ENCODE results near the gene NBEA.

The NBEA gene

GRCh38 chr13:35600137-35600536, 658.1 kb downstream of the NBEA start:
- Histone ChIP-seq H3K9me3 (ENCODE audit: control insufficient read depth, low read length) (no peaks in the 10 kb centered on the region), H3K36me3 (ENCODE audit: control insufficient read depth, insufficient read depth, low read length) (no peaks in the 10 kb centered on the region), H3K27ac (ENCODE audit: low read depth, low read length, severe bottlenecking) (no peak overlapping the region), H3K4me1 (ENCODE audit: control insufficient read depth, insufficient read depth, low read length, poor library complexity, severe bottlenecking) (peaks cover 14% of the 10 kb centered on the region), H3K4me3 (ENCODE audit: extremely low read depth, insufficient read depth, low read length, poor library complexity, severe bottlenecking) (no peak overlapping the region)
- WGBS, 2 experiments (ENCODE audit: insufficient coverage in 2 of 2), result 87 to 91% methylated on average over 2 to 3 of the region's 3 CpGs

GRCh38 chr13:35603593-35604285, 661.7 kb downstream of the NBEA start:
- H3K27ac ChIP-seq (ENCODE audit: low read depth, low read length, severe bottlenecking), result no peak overlapping the region
- peaks cover 9% of the 10 kb centered on the region for H3K4me1 ChIP-seq (ENCODE audit: control insufficient read depth, insufficient read depth, low read length, poor library complexity, severe bottlenecking)
- H3K4me3 ChIP-seq (ENCODE audit: extremely low read depth, insufficient read depth, low read length, poor library complexity, severe bottlenecking), result no peak overlapping the region
- H3K36me3 ChIP-seq (ENCODE audit: control insufficient read depth, insufficient read depth, low read length), result no peaks in the 10 kb centered on the region
- 90 to 98% methylated on average over 2 to 4 of the region's 9 CpGs for WGBS, 2 experiments (ENCODE audit: insufficient coverage in 2 of 2)
- no peaks in the 10 kb centered on the region for H3K9me3 ChIP-seq (ENCODE audit: control insufficient read depth, low read length)

DNA sequence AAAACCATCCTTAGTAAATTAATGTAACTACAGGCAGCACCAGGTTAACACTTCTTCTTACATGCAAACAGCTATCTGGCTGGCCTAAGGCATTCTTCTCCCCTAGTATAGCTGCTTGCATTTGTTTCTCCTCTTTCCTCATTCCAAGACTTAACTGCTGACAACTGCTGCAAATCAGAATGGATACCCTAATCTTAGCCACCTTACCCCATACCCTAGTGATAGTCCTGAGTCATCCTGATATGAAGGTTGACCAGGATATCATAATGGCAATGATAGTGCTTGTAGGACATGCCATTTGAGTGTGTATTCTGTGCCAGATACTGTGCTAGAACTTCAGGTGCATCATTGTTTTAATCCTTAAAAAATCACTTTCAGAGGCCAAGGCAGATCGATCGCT, 672.6 kb downstream of the NBEA start:
- no peaks in the 10 kb centered on the region for H3K36me3 ChIP-seq (ENCODE audit: control insufficient read depth, insufficient read depth, low read length)
- no peaks in the 10 kb centered on the region for H3K4me1 ChIP-seq (ENCODE audit: control insufficient read depth, insufficient read depth, low read length, poor library complexity, severe bottlenecking)
- no CpG with 5 or more reads among the region's 2 CpGs for WGBS, 2 experiments (ENCODE audit: insufficient coverage in 2 of 2)
- no peak overlapping the region for H3K4me3 ChIP-seq (ENCODE audit: extremely low read depth, insufficient read depth, low read length, poor library complexity, severe bottlenecking)
- H3K9me3 ChIP-seq (ENCODE audit: control insufficient read depth, low read length), result no peaks in the 10 kb centered on the region
- H3K27ac ChIP-seq (ENCODE audit: low read depth, low read length, severe bottlenecking), result no peak overlapping the region

- WGBS, 2 experiments (ENCODE audit: insufficient coverage in 2 of 2), result 87 to 89% methylated on average over 4 to 5 of the region's 6 CpGs
- peaks cover 9% of the 10 kb centered on the region for H3K4me1 ChIP-seq (ENCODE audit: control insufficient read depth, insufficient read depth, low read length, poor library complexity, severe bottlenecking)
- H3K4me3 ChIP-seq (ENCODE audit: extremely low read depth, insufficient read depth, low read length, poor library complexity, severe bottlenecking), result no peak overlapping the region
- H3K36me3 ChIP-seq (ENCODE audit: control insufficient read depth, insufficient read depth, low read length), result no peaks in the 10 kb centered on the region
- H3K27ac ChIP-seq (ENCODE audit: low read depth, low read length, severe bottlenecking), result no peak overlapping the region
- H3K9me3 ChIP-seq (ENCODE audit: control insufficient read depth, low read length), result no peaks in the 10 kb centered on the region
Observed at GRCh38 chr13:35617420-35617819, 675.4 kb downstream of the NBEA start.

GRCh38 chr13:35618565-35619083, 676.6 kb downstream of the NBEA start:
- no peak overlapping the region for H3K27ac ChIP-seq (ENCODE audit: low read depth, low read length, severe bottlenecking)
- H3K9me3 ChIP-seq (ENCODE audit: control insufficient read depth, low read length), result no peaks in the 10 kb centered on the region
- 78 to 81% methylated on average over 2 to 3 of the region's 5 CpGs for WGBS, 2 experiments (ENCODE audit: insufficient coverage in 2 of 2)
- H3K4me1 ChIP-seq (ENCODE audit: control insufficient read depth, insufficient read depth, low read length, poor library complexity, severe bottlenecking), result peaks cover 9% of the 10 kb centered on the region
- no peak overlapping the region for H3K4me3 ChIP-seq (ENCODE audit: extremely low read depth, insufficient read depth, low read length, poor library complexity, severe bottlenecking)
- no peaks in the 10 kb centered on the region for H3K36me3 ChIP-seq (ENCODE audit: control insufficient read depth, insufficient read depth, low read length)

- H3K36me3 ChIP-seq (ENCODE audit: control insufficient read depth, insufficient read depth, low read length), result no peaks in the 10 kb centered on the region
- H3K9me3 ChIP-seq (ENCODE audit: control insufficient read depth, low read length), result no peaks in the 10 kb centered on the region
- peaks cover 9% of the 10 kb centered on the region for H3K4me1 ChIP-seq (ENCODE audit: control insufficient read depth, insufficient read depth, low read length, poor library complexity, severe bottlenecking)
- H3K27ac ChIP-seq (ENCODE audit: low read depth, low read length, severe bottlenecking), result no peak overlapping the region
- H3K4me3 ChIP-seq (ENCODE audit: extremely low read depth, insufficient read depth, low read length, poor library complexity, severe bottlenecking), result no peak overlapping the region
Observed at GRCh38 chr13:35621989-35622388, 679.9 kb downstream of the NBEA start.

DNA sequence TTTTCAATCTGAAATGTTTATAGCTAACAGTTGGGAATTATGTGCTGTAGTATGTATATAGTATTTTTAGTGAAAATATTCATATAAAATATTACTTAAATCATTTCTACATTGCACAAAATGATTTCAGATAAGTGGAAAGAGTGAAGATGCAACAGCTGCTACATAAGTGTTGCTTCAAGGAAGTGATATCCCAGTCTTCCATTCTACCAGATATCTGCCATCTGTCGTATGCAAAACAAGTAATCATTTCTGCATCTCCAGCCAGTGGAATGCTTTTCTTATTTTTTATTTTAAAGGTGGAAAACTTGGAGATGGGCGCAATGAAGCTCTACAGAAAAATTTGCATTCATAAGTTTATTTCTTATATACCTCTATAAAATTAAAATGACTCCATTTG, 687.0 kb downstream of the NBEA start:
- Histone ChIP-seq H3K4me1 (ENCODE audit: control insufficient read depth, insufficient read depth, low read length, poor library complexity, severe bottlenecking) (peaks cover 7% of the 10 kb centered on the region), H3K9me3 (ENCODE audit: control insufficient read depth, low read length) (no peaks in the 10 kb centered on the region), H3K27ac (ENCODE audit: low read depth, low read length, severe bottlenecking) (no peak overlapping the region), H3K36me3 (ENCODE audit: control insufficient read depth, insufficient read depth, low read length) (no peaks in the 10 kb centered on the region), H3K4me3 (ENCODE audit: extremely low read depth, insufficient read depth, low read length, poor library complexity, severe bottlenecking) (no peak overlapping the region)
- WGBS, 2 experiments (ENCODE audit: insufficient coverage in 2 of 2), result 80% methylated on average over 1 of the region's 2 CpGs; no CpG with 5 or more reads in 1 of the 2 experiments

DNA sequence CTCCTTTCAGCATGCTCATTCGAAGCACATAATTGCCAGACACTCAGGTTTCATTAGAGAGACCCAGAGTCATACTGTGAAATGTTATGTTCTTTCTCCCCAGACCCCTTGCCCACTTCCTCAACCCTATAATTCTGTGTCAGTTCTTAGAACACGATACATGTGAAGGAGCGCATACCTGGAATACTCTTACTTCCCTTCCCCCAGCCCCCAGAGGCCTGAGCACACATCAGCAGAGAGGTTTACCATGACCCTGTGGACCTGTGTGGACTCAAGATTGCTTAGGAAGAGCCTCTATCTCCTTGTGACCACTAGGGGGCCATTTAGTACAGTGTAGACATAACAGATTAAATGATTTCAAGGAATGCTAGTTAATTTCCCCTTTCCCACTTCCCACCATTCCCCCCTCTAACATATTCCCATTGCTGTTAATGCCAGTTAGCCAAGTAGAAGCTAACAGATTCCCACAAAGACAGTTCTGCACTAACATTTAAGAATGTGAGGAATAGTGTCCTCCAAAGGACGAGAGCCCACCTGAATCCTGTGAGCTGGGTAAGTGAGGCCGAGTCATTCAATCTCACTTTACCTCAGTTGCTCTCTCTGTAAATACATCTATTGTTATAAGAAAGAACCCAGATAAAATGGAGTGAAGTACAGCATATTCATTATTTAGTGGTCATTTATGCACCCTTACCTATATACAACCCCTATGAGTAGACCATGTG, 688.6 kb downstream of the NBEA start:
- no peaks in the 10 kb centered on the region for H3K9me3 ChIP-seq (ENCODE audit: control insufficient read depth, low read length)
- no peak overlapping the region for H3K4me3 ChIP-seq (ENCODE audit: extremely low read depth, insufficient read depth, low read length, poor library complexity, severe bottlenecking)
- no peaks in the 10 kb centered on the region for H3K36me3 ChIP-seq (ENCODE audit: control insufficient read depth, insufficient read depth, low read length)
- H3K4me1 ChIP-seq (ENCODE audit: control insufficient read depth, insufficient read depth, low read length, poor library complexity, severe bottlenecking), result peaks cover 7% of the 10 kb centered on the region
- no peak overlapping the region for H3K27ac ChIP-seq (ENCODE audit: low read depth, low read length, severe bottlenecking)
- WGBS, 2 experiments (ENCODE audit: insufficient coverage in 2 of 2), result 82 to 89% methylated on average over 1 of the region's 5 CpGs

GRCh38 chr13:35631666-35632065, 689.6 kb downstream of the NBEA start:
- Histone ChIP-seq H3K4me1 (ENCODE audit: control insufficient read depth, insufficient read depth, low read length, poor library complexity, severe bottlenecking) (peaks cover 7% of the 10 kb centered on the region), H3K9me3 (ENCODE audit: control insufficient read depth, low read length) (no peaks in the 10 kb centered on the region), H3K36me3 (ENCODE audit: control insufficient read depth, insufficient read depth, low read length) (no peaks in the 10 kb centered on the region), H3K27ac (ENCODE audit: low read depth, low read length, severe bottlenecking) (no peak overlapping the region), H3K4me3 (ENCODE audit: extremely low read depth, insufficient read depth, low read length, poor library complexity, severe bottlenecking) (no peak overlapping the region)

DNA sequence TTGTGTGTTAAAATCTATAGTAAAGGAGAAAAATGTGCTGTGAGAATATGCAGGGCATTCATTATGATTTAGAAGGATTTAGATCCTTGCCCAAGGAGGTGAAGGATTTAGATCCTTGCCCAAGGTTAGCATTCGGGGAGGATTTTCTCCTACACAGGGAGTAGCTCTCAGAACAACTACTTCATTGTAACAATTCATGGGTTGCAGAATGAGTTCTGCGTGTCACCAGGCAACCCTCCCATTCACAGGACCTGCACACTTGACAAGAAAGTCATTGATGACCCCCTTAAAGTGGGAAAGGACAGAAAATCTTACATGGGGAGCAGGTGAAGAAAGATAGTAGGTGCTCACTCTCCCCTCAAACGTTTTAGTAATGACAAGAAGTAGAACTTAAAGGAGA, 701.6 kb downstream of the NBEA start:
- no peaks in the 10 kb centered on the region for H3K9me3 ChIP-seq (ENCODE audit: control insufficient read depth, low read length)
- WGBS, 2 experiments (ENCODE audit: insufficient coverage in 2 of 2), result no CpG with 5 or more reads among the region's 3 CpGs
- no peak overlapping the region for H3K4me3 ChIP-seq (ENCODE audit: extremely low read depth, insufficient read depth, low read length, poor library complexity, severe bottlenecking)
- no peaks in the 10 kb centered on the region for H3K4me1 ChIP-seq (ENCODE audit: control insufficient read depth, insufficient read depth, low read length, poor library complexity, severe bottlenecking)
- no peaks in the 10 kb centered on the region for H3K36me3 ChIP-seq (ENCODE audit: control insufficient read depth, insufficient read depth, low read length)
- H3K27ac ChIP-seq (ENCODE audit: low read depth, low read length, severe bottlenecking), result no peak overlapping the region
